H1 (cell line): ENCODE data around the gene PAXX. TPM values are rescaled to one million over a fixed set of nuclear protein-coding genes. Genes with fewer than 3 reads are reported as not detected.

Source experiments
- CTCF ChIA-PET: fragments of 300-600 bp; sonication (Branson Sonifier 250); formaldehyde crosslinking; loops from one replicate; lab custom pipeline; 2021; ENCODE audit not compliant: partially characterized antibody; lab: Charles Lee
- POLR2A ChIA-PET: fragments of 300-600 bp; sonication (Branson Sonifier 250); formaldehyde crosslinking; loops from one replicate; lab custom pipeline; 2021; ENCODE audit warnings: inconsistent platforms; ENCODE audit not compliant: partially characterized antibody; lab: Charles Lee
- DNase-seq, 2 experiments: peaks; one replicate each; pipeline versions ENCODE4 v3.0.0 to v3.0.0-alpha.2; 2010 to 2022; ENCODE audit warnings: low spot score in 2 of 2, low read depth in 1 of 2, mixed read lengths in 1 of 2
- FAIRE-seq: peaks from 2 replicates; lab custom pipeline; 2011; peaks lifted over from hg19 to GRCh38; lab: Jason Lieb, UNC
- H2AFZ ChIP-seq: 2 replicates; pipeline ENCODE4 v1.8.1; 2012; ENCODE audit warnings: low read length, inconsistent platforms
- H2AK5ac ChIP-seq: 2 replicates; pipeline ENCODE4 v1.6.1; 2013; ENCODE audit warnings: low read depth, low read length
- H2BK120ac ChIP-seq: replicated peaks from 2 replicates; pipeline ENCODE3; 2013; ENCODE audit warnings: low read depth, low read length, inconsistent platforms
- H2BK12ac ChIP-seq: 2 replicates; pipeline ENCODE4 v1.6.1; 2013; ENCODE audit warnings: low read depth, low read length
- H2BK15ac ChIP-seq: 2 replicates; pipeline ENCODE4 v1.6.1; 2013; ENCODE audit warnings: low read length
- H2BK20ac ChIP-seq: 2 replicates; pipeline ENCODE4 v1.6.1; 2013; ENCODE audit warnings: low read length
- H2BK5ac ChIP-seq: 2 replicates; pipeline ENCODE4 v1.6.1; 2013; ENCODE audit warnings: low read depth, low read length
- H3K14ac ChIP-seq: 2 replicates; pipeline ENCODE4 v1.6.1; 2013; ENCODE audit warnings: inconsistent platforms; ENCODE audit not compliant: insufficient read length
- H3K18ac ChIP-seq: 2 replicates; pipeline ENCODE4 v1.6.1; 2013; ENCODE audit warnings: low read length; ENCODE audit errors: extremely low read depth
- H3K23ac ChIP-seq: 2 replicates; pipeline ENCODE4 v1.6.1; 2013; ENCODE audit warnings: inconsistent platforms; ENCODE audit not compliant: insufficient read length
- H3K23me2 ChIP-seq: 2 replicates; pipeline ENCODE4 v1.6.1; 2013; ENCODE audit warnings: low read depth, low read length
- H3K27ac ChIP-seq: 2 replicates; pipeline ENCODE4 v1.6.1; 2011; ENCODE audit warnings: low read depth, low read length, inconsistent platforms
- H3K27me3 ChIP-seq, 4 experiments: replicated peaks in 1 of 4; 1 replicate in 1 of 4; 2 replicates in 3 of 4; pipeline versions ENCODE4 v1.6.1 to v1.8.1; 2011 to 2013; ENCODE audit warnings: low read length in 3 of 4, mild to moderate bottlenecking in 3 of 4, inconsistent platforms in 2 of 4, mixed read lengths in 2 of 4, moderate library complexity in 1 of 4; ENCODE audit not compliant: control insufficient read depth in 3 of 4, insufficient read depth in 3 of 4; ENCODE audit errors: extremely low read depth in 1 of 4
- H3K36me3 ChIP-seq, 4 experiments: 2 replicates each; pipeline versions ENCODE4 v1.6.1 to v1.8.1; 2011 to 2013; ENCODE audit warnings: mild to moderate bottlenecking in 4 of 4, low read length in 3 of 4, moderate library complexity in 2 of 4, control low read depth in 1 of 4, inconsistent platforms in 1 of 4; ENCODE audit not compliant: insufficient read depth in 4 of 4, control insufficient read depth in 2 of 4
- H3K4ac ChIP-seq: replicated peaks from 2 replicates; pipeline ENCODE3; 2013; ENCODE audit warnings: low read length, low read depth, mixed read lengths, inconsistent platforms; ENCODE audit not compliant: insufficient read length
- H3K4me1 ChIP-seq, 4 experiments: replicated peaks in 1 of 4; 1 replicate in 1 of 4; 2 replicates in 3 of 4; pipeline versions ENCODE4 v1.6.1 to v1.8.1; 2011 to 2013; ENCODE audit warnings: low read length in 3 of 4, inconsistent platforms in 2 of 4, mixed read lengths in 1 of 4; ENCODE audit not compliant: insufficient read depth in 4 of 4, control insufficient read depth in 3 of 4
- H3K4me2 ChIP-seq, 2 experiments: 2 replicates each; pipeline versions ENCODE4 v1.6.1 to v1.8.1; 2011 to 2013; ENCODE audit warnings: low read depth in 2 of 2, low read length in 2 of 2, control low read depth in 1 of 2, inconsistent platforms in 1 of 2, mild to moderate bottlenecking in 1 of 2; ENCODE audit not compliant: insufficient read depth in 1 of 2
- H3K4me3 ChIP-seq, 4 experiments: fragments of 200-600, 300-600 bp in 1 of 4; sonication (generic), shearing (Covaris generic), sonication (Bioruptor Twin) in 1 of 4; 2 replicates each; pipeline versions ENCODE4 v1.5.1 to v1.8.1; 2011 to 2016; ENCODE audit warnings: low read length in 4 of 4, low read depth in 3 of 4, control low read depth in 2 of 4, inconsistent platforms in 2 of 4, mild to moderate bottlenecking in 2 of 4, mixed read lengths in 1 of 4, moderate library complexity in 1 of 4; ENCODE audit not compliant: insufficient read depth in 2 of 4; ENCODE audit errors: extremely low read depth in 1 of 4
- H3K56ac ChIP-seq: replicated peaks from 2 replicates; pipeline ENCODE3; 2013; ENCODE audit warnings: low read depth, mild to moderate bottlenecking, mixed read lengths, low read length, inconsistent platforms; ENCODE audit not compliant: insufficient read length
- H3K79me1 ChIP-seq: 2 replicates; pipeline ENCODE4 v1.6.1; 2013; ENCODE audit warnings: low read depth, low read length, control low read depth
- H3K79me2 ChIP-seq, 2 experiments: 2 replicates each; pipeline versions ENCODE4 v1.6.1 to v1.8.1; 2012 to 2013; ENCODE audit warnings: low read length in 2 of 2, mild to moderate bottlenecking in 2 of 2, inconsistent platforms in 1 of 2; ENCODE audit not compliant: insufficient read depth in 2 of 2, control insufficient read depth in 1 of 2
- H3K9ac ChIP-seq, 4 experiments: replicated peaks in 1 of 4; 1 replicate in 1 of 4; 2 replicates in 3 of 4; pipeline versions ENCODE4 v1.6.1 to v1.8.1; 2011 to 2013; ENCODE audit warnings: low read depth in 3 of 4, low read length in 3 of 4, control low read depth in 2 of 4, mild to moderate bottlenecking in 2 of 4, moderate library complexity in 2 of 4, inconsistent platforms in 1 of 4; ENCODE audit errors: extremely low read depth in 1 of 4
- H3K9me3 ChIP-seq, 2 experiments: 2 replicates each; pipeline versions ENCODE4 v1.6.1 to v1.8.1; 2012 to 2013; ENCODE audit warnings: mild to moderate bottlenecking in 2 of 2, moderate library complexity in 2 of 2, control low read depth in 1 of 2, inconsistent platforms in 1 of 2, low read depth in 1 of 2, low read length in 1 of 2, mixed read lengths in 1 of 2; ENCODE audit not compliant: insufficient read depth in 2 of 2
- H4K20me1 ChIP-seq, 2 experiments: replicated peaks in 1 of 2; 2 replicates each; pipeline versions ENCODE3 to v1.8.1; 2011 to 2013; ENCODE audit warnings: inconsistent platforms in 2 of 2, low read length in 2 of 2, mild to moderate bottlenecking in 1 of 2; ENCODE audit not compliant: insufficient read depth in 2 of 2, control insufficient read depth in 1 of 2
- H4K5ac ChIP-seq: 2 replicates; pipeline ENCODE4 v1.6.1; 2013; ENCODE audit warnings: low read length, low read depth, mixed read lengths, inconsistent platforms; ENCODE audit not compliant: insufficient read length
- H4K8ac ChIP-seq: 2 replicates; pipeline ENCODE4 v1.8.0; 2013; ENCODE audit warnings: mild to moderate bottlenecking, moderate library complexity, low read length, inconsistent platforms; ENCODE audit not compliant: insufficient read depth; ENCODE audit errors: extremely low read depth
- H4K91ac ChIP-seq: replicated peaks from 2 replicates; pipeline ENCODE3; 2013; ENCODE audit warnings: low read length, mixed read lengths, inconsistent platforms; ENCODE audit not compliant: insufficient read length
- BACH1 ChIP-seq: IDR thresholded peaks from 2 replicates; pipeline ENCODE4 v1.6.1; 2012; ENCODE audit warnings: low read length, improper control_type of control experiment
- FOSL1 ChIP-seq: IDR thresholded peaks from 2 replicates; pipeline ENCODE4 v1.6.1; 2011; ENCODE audit warnings: mild to moderate bottlenecking, low read depth, low read length, moderate library complexity; ENCODE audit not compliant: insufficient read depth
- GTF2F1 ChIP-seq: IDR thresholded peaks from 2 replicates; pipeline ENCODE4 v1.6.1; 2012; ENCODE audit warnings: low read depth, low read length, improper control_type of control experiment, borderline replicate concordance
- HDAC6 ChIP-seq: IDR thresholded peaks from one replicate; pipeline ENCODE4 v1.7.1; 2012; ENCODE audit warnings: low read depth, mild to moderate bottlenecking, inconsistent platforms, low read length, moderate library complexity
- RAD21 ChIP-seq, 2 experiments: IDR thresholded peaks in 1 of 2; conservative IDR thresholded peaks in 1 of 2; 2 replicates each; pipeline ENCODE4 v1.6.1; 2011; ENCODE audit warnings: low read depth in 2 of 2, low read length in 2 of 2, improper control_type of control experiment in 1 of 2, inconsistent platforms in 1 of 2, mild to moderate bottlenecking in 1 of 2, moderate library complexity in 1 of 2
- SAP30 ChIP-seq: fragments of 300-600 bp; sonication (generic); IDR thresholded peaks from 2 replicates; pipeline ENCODE4 v1.7.1; 2012; ENCODE audit warnings: low read length, moderate library complexity, mild to moderate bottlenecking, inconsistent platforms; ENCODE audit not compliant: insufficient read depth, insufficient replicate concordance
- SP1 ChIP-seq: IDR thresholded peaks from 2 replicates; pipeline ENCODE4 v1.6.1; 2011; ENCODE audit warnings: low read depth, low read length
- SUZ12 ChIP-seq: fragments of 200-600 bp; sonication (generic); IDR thresholded peaks from 2 replicates; pipeline ENCODE4 v1.6.1; 2012; ENCODE audit warnings: mild to moderate bottlenecking, inconsistent platforms, low read length, moderate library complexity, mixed read lengths
- WGBS, 2 experiments: shearing (Covaris generic) in 1 of 2; methylation state at CpG; one replicate each; pipeline versions ENCODE4 v1.1.6 to v1.1.7; 2013 to 2015; ENCODE audit warnings: low lambda C conversion rate in 2 of 2, mixed read lengths in 2 of 2, inconsistent platforms in 1 of 2, low coverage in 1 of 2, missing lambda C conversion rate in 1 of 2; ENCODE audit not compliant: insufficient replicate concordance in 2 of 2, insufficient coverage in 1 of 2, insufficient read length in 1 of 2; ENCODE audit errors: extremely low coverage in 1 of 2, missing lambda C conversion rate in 1 of 2; 5-methylcytosine and 5-hydroxymethylcytosine counted together
- polyA plus RNA-seq, 7 experiments: library from polyadenylated mRNA; depleted of rRNA in 3 of 7; stranded (reverse) in 5 of 7; unstranded in 2 of 7; fragments of >200 nt in 5 of 7; fragments of 200-250 nt in 2 of 7; gene quantifications; 1 replicate in 5 of 7; 2 replicates in 1 of 7; 4 replicates in 1 of 7; pipeline versions ENCODE4 v1.2.1 to v1.2.3, GENCODE V29; 2011 to 2013; ENCODE audit warnings: missing spikeins in 2 of 7, mixed read lengths in 2 of 7
- total RNA-seq: library from RNA; stranded (reverse); fragmentation: NEBNext Ultra II Directional; extraction: Animal tissue kit (Norgen Biotek cat#: 25700); gene quantifications from 2 replicates; pipeline ENCODE4 v1.2.1, GENCODE V29; 2021

PAXX gene
- total and polyA plus RNA-seq, 2 of the 8 experiments (the other 6 are each of a cell fraction or from before 2014, with no cell fraction given) = 43.4 to 45.9 TPM

DNA sequence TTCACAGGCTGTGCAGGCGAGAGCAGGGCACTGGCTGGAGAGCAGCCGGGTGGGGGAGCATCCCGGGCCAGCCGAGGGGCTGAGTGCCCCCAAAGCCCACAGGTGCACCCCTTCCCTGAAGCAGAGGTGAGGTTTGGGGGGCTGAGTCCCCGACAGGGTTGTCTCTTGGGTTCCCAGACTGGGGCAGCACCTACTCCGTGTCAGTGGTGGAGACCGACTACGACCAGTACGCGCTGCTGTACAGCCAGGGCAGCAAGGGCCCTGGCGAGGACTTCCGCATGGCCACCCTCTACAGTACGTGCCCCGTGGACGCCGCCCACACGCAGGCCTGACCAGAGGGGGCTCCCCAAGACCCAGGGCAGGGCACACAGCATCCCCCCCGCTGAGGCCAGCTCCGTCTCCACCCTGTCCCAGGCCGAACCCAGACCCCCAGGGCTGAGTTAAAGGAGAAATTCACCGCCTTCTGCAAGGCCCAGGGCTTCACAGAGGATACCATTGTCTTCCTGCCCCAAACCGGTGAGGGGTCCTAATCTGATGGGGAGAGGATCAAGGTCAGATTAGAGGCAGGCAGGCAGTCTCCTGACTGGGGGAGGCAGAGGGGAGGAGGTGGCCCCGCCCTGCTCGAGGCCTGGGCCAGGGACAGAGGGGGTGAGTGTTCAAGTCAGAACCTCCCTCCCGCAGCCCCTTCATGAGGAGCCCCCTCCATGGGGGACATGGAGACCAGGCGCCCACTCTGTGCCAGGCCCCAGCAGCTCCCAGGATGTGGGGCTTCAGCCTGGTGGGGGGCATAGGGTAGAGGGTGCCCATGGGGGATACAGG is 12.2 kb upstream of the PAXX start:
- H2BK20ac ChIP-seq = no peak overlapping the region
- no peak overlapping the region for H4K8ac ChIP-seq
- H3K27ac ChIP-seq = no peak overlapping the region
- H3K4ac ChIP-seq = no peak overlapping the region
- ChIA-PET POLR2A (interaction anchor here (0.7 to 0.8 kb wide), 2 partner anchors 14 to 208 kb away, joined by 3 read pairs; no protein-coding TSS in a partner anchor), CTCF (interaction anchor here (1.7 to 3.0 kb wide), 2 partner anchors 12 to 49 kb away, joined by 6 to 18 read pairs; partner anchors contain the start of genes ABCA2 and PAXX)
- H3K4me2 ChIP-seq = no peak overlapping the region
- FAIRE-seq = no peak
- no peak for DNase-seq
- no peaks in the 10 kb centered on the region for H3K79me2 ChIP-seq
- H2AFZ ChIP-seq = no peak overlapping the region
- H3K9ac ChIP-seq = no peak overlapping the region
- H3K23ac ChIP-seq = no peak overlapping the region
- H2AK5ac ChIP-seq = no peak overlapping the region
- peaks cover 0 to 3% of the 10 kb centered on the region in 2 experiments for H4K20me1 ChIP-seq
- H3K56ac ChIP-seq = no peak overlapping the region
- H3K18ac ChIP-seq = no peak overlapping the region
- H4K91ac ChIP-seq = no peak overlapping the region
- no peaks in the 10 kb centered on the region for H3K36me3 ChIP-seq
- H2BK120ac ChIP-seq = no peak overlapping the region
- 86% methylated on average over 24 of the region's 26 CpGs; no CpG with 5 or more reads in 1 of the 2 experiments for WGBS, 2 experiments
- H3K14ac ChIP-seq = no peak overlapping the region
- H3K79me1 ChIP-seq = no peaks in the 10 kb centered on the region
- no peak overlapping the region for H2BK12ac ChIP-seq
- H2BK15ac ChIP-seq = no peak overlapping the region
- peaks cover 14% of the 10 kb centered on the region; the same call in 1 of the 2 replicates for H3K23me2 ChIP-seq
- no peak overlapping the region for H2BK5ac ChIP-seq
- H3K9me3 ChIP-seq = no peaks in the 10 kb centered on the region
- no peak overlapping the region for H4K5ac ChIP-seq
- peaks cover 0 to 12% (median 6%) of the 10 kb centered on the region in 4 experiments; a peak in 5 of 7 replicates for H3K4me1 ChIP-seq
- H3K27me3 ChIP-seq = peaks cover 4 to 21% (median 18%) of the 10 kb centered on the region in 4 experiments; a peak in 6 of 7 replicates
- no peak overlapping the region for H3K4me3 ChIP-seq
- TF ChIP-seq GTF2F1 (no peak), BACH1 (no peak), SP1 (no peak), SAP30 (no peak), SUZ12 (no peak), HDAC6 (no peak), RAD21 (IDR thresholded peaks at IDR 0.05 in 1 of 2, conservative IDR thresholded peaks at IDR 0.05 in 1 of 2; ENCODE audit: low read depth in 2 of 2, low read length in 2 of 2) (no peak), FOSL1 (no peak)
